HCT116 (cell line): ENCODE results near the gene ASXL2. TPM values are rescaled to one million over a fixed set of nuclear protein-coding genes. Genes with fewer than 3 reads are reported as not detected.
"Not testable (repeated sequence)": the region's sequence is repeated elsewhere in the genome, so short reads cannot be mapped to it uniquely, and the experiment has no call there.

Source experiments
- ATAC-seq: fragments of 200-7000 bp; cut with Tn5 transposase; 2 replicates; pipeline ENCODE4 v1.9.1; 2020; ENCODE audit warnings: mild to moderate bottlenecking, moderate library complexity
- BruUV-seq: library from RNA; stranded (reverse); fragments of 400-500 nt; replicated peaks from 2 replicates; lab custom pipeline; 2021; lab: Mats Ljungman, UMichigan
- CTCF ChIA-PET: fragments of 300-600 bp; sonication (Branson Sonifier 250); formaldehyde crosslinking; loops from one replicate; lab custom pipeline; 2021; ENCODE audit warnings: antibody characterized with exemption; lab: Charles Lee
- POLR2A ChIA-PET: fragments of 300-600, 350-600 bp; sonication (Branson Sonifier 250); formaldehyde crosslinking; loops from one replicate; lab custom pipeline; 2021; ENCODE audit warnings: antibody characterized with exemption; lab: Charles Lee
- RAD21 ChIA-PET, 2 experiments: fragments of 300-600 bp; sonication (Branson Sonifier 250); formaldehyde crosslinking; loops; one replicate each; lab custom pipeline; 2023; ENCODE audit warnings: low total read pairs in 2 of 2; ENCODE audit not compliant: uncharacterized antibody in 2 of 2, unreplicated experiment in 2 of 2, low non-redundant PET in 1 of 2; lab: Charles Lee
- DNase-seq: peaks from one replicate; pipeline ENCODE4 v3.0.0-alpha.2; 2010; ENCODE audit warnings: low read depth, low spot score
- H2AFZ ChIP-seq: fragments of 200-600 bp; shearing (Covaris generic), sonication (generic); 2 replicates; pipeline ENCODE4 v1.6.1; 2017; ENCODE audit warnings: low read depth, mixed run types, mixed read lengths, antibody characterized with exemption, low read length; ENCODE audit not compliant: poor library complexity, severe bottlenecking
- H3K27ac ChIP-seq: 2 replicates; pipeline ENCODE4 v1.5.1; 2012; ENCODE audit warnings: low read depth, low read length
- H3K27me3 ChIP-seq: fragments of 200-600 bp; sonication (generic); 2 replicates; pipeline ENCODE4 v1.6.1; 2016; ENCODE audit warnings: mixed run types, low read length, mixed read lengths; ENCODE audit not compliant: insufficient read depth
- H3K36me3 ChIP-seq, 2 experiments: fragments of 200-500 bp in 1 of 2; fragments of 200-600 bp in 1 of 2; sonication (Bioruptor generic) in 1 of 2; sonication (generic) in 1 of 2; 2 replicates each; pipeline versions ENCODE4 v1.5.1 to v1.6.1; 2014 to 2016; ENCODE audit warnings: low read length in 2 of 2, inconsistent platforms in 1 of 2, mixed read lengths in 1 of 2, mixed run types in 1 of 2; ENCODE audit not compliant: insufficient read depth in 2 of 2, control insufficient read depth in 1 of 2
- H3K4me1 ChIP-seq, 2 experiments: fragments of 200-600 bp in 1 of 2; sonication (generic) in 1 of 2; 2 replicates each; pipeline versions ENCODE4 v1.5.1 to v1.6.1; 2012 to 2017; ENCODE audit warnings: low read length in 2 of 2, inconsistent platforms in 1 of 2, mild to moderate bottlenecking in 1 of 2, mixed read lengths in 1 of 2, mixed run types in 1 of 2, moderate library complexity in 1 of 2; ENCODE audit not compliant: insufficient read depth in 2 of 2, control insufficient read depth in 1 of 2
- H3K4me2 ChIP-seq: fragments of 200-600 bp; sonication (generic); 2 replicates; pipeline ENCODE4 v1.6.1; 2017; ENCODE audit warnings: mixed run types, low read length, mixed read lengths
- H3K4me3 ChIP-seq, 2 experiments: fragments of 200-600 bp in 1 of 2; sonication (generic) in 1 of 2; replicated peaks in 1 of 2; 2 replicates each; pipeline ENCODE4 v1.5.1; 2011 to 2016; ENCODE audit warnings: low read length in 2 of 2, control low read depth in 1 of 2, low read depth in 1 of 2, mild to moderate bottlenecking in 1 of 2, mixed read lengths in 1 of 2, mixed run types in 1 of 2
- H3K79me2 ChIP-seq: fragments of 200-600 bp; sonication (generic); 2 replicates; pipeline ENCODE4 v1.6.1; 2017; ENCODE audit warnings: mild to moderate bottlenecking, mixed run types, low read length, moderate library complexity, mixed read lengths; ENCODE audit not compliant: insufficient read depth
- H3K9ac ChIP-seq: fragments of 200-600 bp; sonication (generic); 2 replicates; pipeline ENCODE4 v1.6.1; 2016; ENCODE audit warnings: low read length, mixed read lengths
- H3K9me2 ChIP-seq: fragments of 200-600 bp; sonication (generic), shearing (Covaris generic); 2 replicates; pipeline ENCODE4 v1.6.1; 2017; ENCODE audit warnings: mixed run types, mild to moderate bottlenecking, moderate library complexity; ENCODE audit not compliant: insufficient read depth
- H3K9me3 ChIP-seq, 2 experiments: fragments of 200-500 bp in 1 of 2; fragments of 200-600 bp in 1 of 2; sonication (Bioruptor generic) in 1 of 2; sonication (generic) in 1 of 2; 2 replicates each; pipeline ENCODE4 v1.6.1; 2014 to 2017; ENCODE audit warnings: low read length in 2 of 2, mixed read lengths in 2 of 2, inconsistent platforms in 1 of 2, low read depth in 1 of 2, mild to moderate bottlenecking in 1 of 2, mixed run types in 1 of 2, moderate library complexity in 1 of 2; ENCODE audit not compliant: control insufficient read depth in 1 of 2, insufficient read depth in 1 of 2
- H4K20me1 ChIP-seq: fragments of 200-600 bp; sonication (generic), shearing (Covaris generic); 2 replicates; pipeline ENCODE4 v1.6.1; 2017; ENCODE audit warnings: mixed run types, mild to moderate bottlenecking, moderate library complexity; ENCODE audit not compliant: insufficient read depth
- CBX3 ChIP-seq: IDR thresholded peaks from 2 replicates; pipeline ENCODE4 v1.6.1; 2012; ENCODE audit warnings: low read depth
- CEBPB ChIP-seq: IDR thresholded peaks from 2 replicates; pipeline ENCODE4 v1.6.1; 2012; ENCODE audit warnings: low read depth
- EZH2 ChIP-seq: fragments of 200-600 bp; sonication (generic); IDR thresholded peaks from 2 replicates; pipeline ENCODE4 v1.6.1; 2017; ENCODE audit warnings: antibody characterized with exemption, mixed run types
- JUND ChIP-seq: IDR thresholded peaks from 2 replicates; pipeline ENCODE4 v1.6.1; 2012
- MAX ChIP-seq: IDR thresholded peaks from 2 replicates; pipeline ENCODE4 v1.6.1; 2012
- SP1 ChIP-seq: IDR thresholded peaks from 2 replicates; pipeline ENCODE4 v1.6.1; 2012; ENCODE audit warnings: low read depth
- TCF7L2 ChIP-seq: IDR thresholded peaks from 2 replicates; pipeline ENCODE4 v1.7.0; 2011; ENCODE audit warnings: borderline replicate concordance, inconsistent platforms; ENCODE audit not compliant: insufficient read depth, insufficient read length; ENCODE audit errors: extremely low read depth
- intact Hi-C: fragments of 100-400 bp; cut with micrococcal nuclease; formaldehyde crosslinking; loops from 2 replicates; pipeline ENCODE4 v1.10.0; 2022
- total RNA-seq: library from RNA; stranded (reverse); gene quantifications from one replicate; pipeline ENCODE4 v1.2.1, GENCODE V29; 2021; ENCODE audit not compliant: unreplicated experiment

The ASXL2 gene
- total RNA-seq, 1 experiment from 2014 or later: 29.2 TPM

GRCh38 chr2:25917832-25918231 lies 39.5 kb upstream of the ASXL2 start:
- no peak overlapping the region for H3K9ac ChIP-seq
- no peak for ATAC-seq
- TF ChIP-seq MAX (no peak), SP1 (no peak), TCF7L2 (no peak), EZH2 (no peak), JUND (no peak), CEBPB (no peak), CBX3 (no peak)
- no peak for DNase-seq
- no peaks in the 10 kb centered on the region for H3K9me2 ChIP-seq
- no peaks in the 10 kb centered on the region for H3K79me2 ChIP-seq
- no peaks in the 10 kb centered on the region for H3K9me3 ChIP-seq
- H3K4me2 ChIP-seq: no peak overlapping the region
- H2AFZ ChIP-seq: no peak overlapping the region
- RAD21 ChIA-PET: no interaction called here
- no peaks in the 10 kb centered on the region for H3K4me1 ChIP-seq
- no peak overlapping the region for H3K4me3 ChIP-seq
- no peaks in the 10 kb centered on the region for H3K36me3 ChIP-seq
- H3K27ac ChIP-seq: no peak overlapping the region
- CTCF ChIA-PET: no interaction called here
- BruUV-seq: no TSS peak
- intact Hi-C loops: no loop called here
- POLR2A ChIA-PET: no interaction called here
- H4K20me1 ChIP-seq: no peaks in the 10 kb centered on the region
- H3K27me3 ChIP-seq: no peaks in the 10 kb centered on the region

- CTCF ChIA-PET, ATAC-seq, RAD21 ChIA-PET, H4K20me1 ChIP-seq, H3K4me3 ChIP-seq, DNase-seq, H3K27me3 ChIP-seq, H3K4me2 ChIP-seq, H3K9me2 ChIP-seq, H3K27ac ChIP-seq, H2AFZ ChIP-seq, intact Hi-C loops, H3K9ac ChIP-seq, POLR2A ChIA-PET, H3K36me3 ChIP-seq, BruUV-seq, H3K4me1 ChIP-seq, H3K9me3 ChIP-seq, H3K79me2 ChIP-seq: not testable (repeated sequence)
Measured at GRCh38 chr2:25917411-25917810, 39.1 kb upstream of the ASXL2 start.

DNA sequence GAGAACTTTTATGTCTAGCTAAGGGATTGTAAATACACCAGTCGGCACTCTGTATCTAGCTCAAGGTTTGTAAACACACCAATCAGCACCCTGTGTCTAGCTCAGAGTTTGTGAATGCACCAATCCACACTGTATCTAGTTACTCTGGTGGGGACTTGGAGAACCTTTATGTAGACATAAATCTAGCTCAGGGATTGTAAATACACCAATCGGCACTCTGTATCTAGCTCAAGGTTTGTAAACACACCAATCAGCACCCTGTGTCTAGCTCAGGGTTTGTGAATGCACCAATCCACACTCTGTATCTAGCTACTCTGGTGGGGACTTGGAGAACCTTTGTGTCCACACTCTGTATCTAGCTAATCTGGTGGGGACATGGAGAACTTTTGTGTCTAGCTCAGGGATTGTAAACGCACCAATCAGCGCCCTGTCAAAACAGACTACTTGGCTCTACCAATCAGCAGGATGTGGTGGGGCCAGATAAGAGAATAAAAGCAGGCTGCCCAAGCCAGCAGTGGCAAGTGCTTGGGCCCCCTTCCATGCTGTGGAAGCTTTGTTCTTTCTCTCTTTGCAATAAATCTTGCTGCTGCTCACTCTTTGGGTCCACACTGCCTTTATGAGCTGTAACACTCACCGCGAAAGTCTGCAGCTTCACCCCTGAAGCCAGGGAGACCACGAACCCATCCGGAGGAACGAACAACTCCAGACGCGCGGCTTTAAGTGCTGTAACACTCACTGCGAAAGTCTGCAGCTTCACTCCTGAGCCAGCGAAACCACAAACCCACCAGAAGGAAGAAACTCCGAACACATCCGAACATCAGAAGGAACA lies 37.9 kb upstream of the ASXL2 start:
- H3K4me1 ChIP-seq, POLR2A ChIA-PET: not testable (repeated sequence)

GRCh38 chr2:25915411-25915810 lies 37.1 kb upstream of the ASXL2 start:
- POLR2A ChIA-PET, H4K20me1 ChIP-seq, ATAC-seq, H3K4me3 ChIP-seq, DNase-seq, H3K4me2 ChIP-seq, H3K4me1 ChIP-seq, H3K27ac ChIP-seq, H3K9ac ChIP-seq, H3K79me2 ChIP-seq, intact Hi-C loops, CTCF ChIA-PET, H3K9me2 ChIP-seq, H3K9me3 ChIP-seq, H2AFZ ChIP-seq, H3K27me3 ChIP-seq, BruUV-seq, RAD21 ChIA-PET, H3K36me3 ChIP-seq: not testable (repeated sequence)

More for the DNA sequence above, 37.9 kb upstream of the ASXL2 start:
- BruUV-seq, H3K9ac ChIP-seq, H2AFZ ChIP-seq, DNase-seq, H3K27ac ChIP-seq, CTCF ChIA-PET, intact Hi-C loops, H3K4me2 ChIP-seq, H3K79me2 ChIP-seq, ATAC-seq, H3K9me3 ChIP-seq, H4K20me1 ChIP-seq, H3K9me2 ChIP-seq, H3K4me3 ChIP-seq, H3K27me3 ChIP-seq, H3K36me3 ChIP-seq, RAD21 ChIA-PET: not testable (repeated sequence)
